ENCODE data around the gene HGD.

DNA sequence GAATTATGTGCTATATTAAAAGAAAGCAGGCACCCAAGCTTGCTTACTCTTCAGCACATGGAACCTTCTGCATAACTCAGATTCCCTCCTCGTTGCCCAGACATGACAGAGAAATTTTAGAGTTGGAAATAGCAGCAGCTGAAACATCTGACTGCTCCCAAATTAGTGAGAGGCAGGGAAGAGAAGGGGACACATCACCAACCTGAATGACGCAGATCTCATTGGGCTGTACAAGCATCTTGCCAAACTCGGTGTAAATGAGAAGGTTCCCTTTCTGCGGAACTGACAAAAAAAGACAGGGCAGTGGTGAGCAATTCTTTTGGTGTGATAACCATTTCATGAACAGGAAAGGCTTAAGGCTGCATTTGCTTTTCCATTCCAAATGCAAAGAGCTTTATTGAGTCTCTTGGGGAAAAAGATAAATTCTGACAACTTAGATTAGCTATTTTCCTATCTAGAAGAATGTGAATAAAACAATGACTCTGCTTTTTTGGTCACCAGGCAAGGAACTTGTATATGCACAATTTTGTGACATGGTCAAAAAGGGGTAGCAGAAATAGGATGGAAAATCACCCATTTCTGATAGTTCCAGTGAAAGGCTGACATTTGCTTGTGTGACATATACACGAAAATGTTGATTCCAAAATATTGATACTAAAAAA lies 35.1 kb downstream of the HGD start:
- TF ChIP-seq, protein P1, sequence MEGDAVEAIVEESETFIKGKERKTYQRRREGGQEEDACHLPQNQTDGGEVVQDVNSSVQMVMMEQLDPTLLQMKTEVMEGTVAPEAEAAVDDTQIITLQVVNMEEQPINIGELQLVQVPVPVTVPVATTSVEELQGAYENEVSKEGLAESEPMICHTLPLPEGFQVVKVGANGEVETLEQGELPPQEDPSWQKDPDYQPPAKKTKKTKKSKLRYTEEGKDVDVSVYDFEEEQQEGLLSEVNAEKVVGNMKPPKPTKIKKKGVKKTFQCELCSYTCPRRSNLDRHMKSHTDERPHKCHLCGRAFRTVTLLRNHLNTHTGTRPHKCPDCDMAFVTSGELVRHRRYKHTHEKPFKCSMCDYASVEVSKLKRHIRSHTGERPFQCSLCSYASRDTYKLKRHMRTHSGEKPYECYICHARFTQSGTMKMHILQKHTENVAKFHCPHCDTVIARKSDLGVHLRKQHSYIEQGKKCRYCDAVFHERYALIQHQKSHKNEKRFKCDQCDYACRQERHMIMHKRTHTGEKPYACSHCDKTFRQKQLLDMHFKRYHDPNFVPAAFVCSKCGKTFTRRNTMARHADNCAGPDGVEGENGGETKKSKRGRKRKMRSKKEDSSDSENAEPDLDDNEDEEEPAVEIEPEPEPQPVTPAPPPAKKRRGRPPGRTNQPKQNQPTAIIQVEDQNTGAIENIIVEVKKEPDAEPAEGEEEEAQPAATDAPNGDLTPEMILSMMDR (CRISPR knock-in tag; IDR thresholded peaks at IDR 0.05), result no peak
- TF ChIP-seq HOXD1 (CRISPR knock-in tag; IDR thresholded peaks at IDR 0.05) (no peak), REST (IDR thresholded peaks at IDR 0.05; ENCODE audit: borderline replicate concordance in 1 of 2, low read depth in 1 of 2, low read length in 2 of 2) (no peak), KAT8 (CRISPR knock-in tag; IDR thresholded peaks at IDR 0.05) (no peak), TCF7 (IDR thresholded peaks at IDR 0.05; ENCODE audit: low read depth) (no peak), POLR2A (IDR thresholded peaks at IDR 0.05; ENCODE audit: insufficient read depth in 1 of 2, low read depth in 2 of 2, low read length in 2 of 2) (no peak), GPN1 (CRISPR knock-in tag; IDR thresholded peaks at IDR 0.05; ENCODE audit: borderline replicate concordance) (no peak), NCOR1 (IDR thresholded peaks at IDR 0.05; ENCODE audit: borderline replicate concordance, low read length) (no peak), KLF16 (CRISPR knock-in tag; IDR thresholded peaks at IDR 0.05) (no peak)

Data from HepG2 (cell line).